Endodermal cell (in vitro differentiated cells): ENCODE data around the gene PRDM15. TPM values are rescaled to one million over a fixed set of nuclear protein-coding genes. Genes with fewer than 3 reads are reported as not detected.
A peak's percentile ranks its signal among the peaks of the same experiment; 100 is the strongest.

ENCODE experiments used
- DNase-seq: peaks from one replicate; pipeline ENCODE4 v3.0.0-alpha.2; 2017
- H3K27ac ChIP-seq: 2 replicates; pipeline ENCODE4 v1.5.1; 2013; ENCODE audit warnings: mild to moderate bottlenecking, low read depth, low read length, moderate library complexity
- H3K27me3 ChIP-seq: 2 replicates; pipeline ENCODE4 v1.6.1; 2013; ENCODE audit warnings: mild to moderate bottlenecking, low read length, moderate library complexity; ENCODE audit not compliant: insufficient read depth, control insufficient read depth, poor library complexity, severe bottlenecking
- H3K36me3 ChIP-seq: 2 replicates; pipeline ENCODE4 v1.7.0; 2013; ENCODE audit warnings: mild to moderate bottlenecking, low read length, moderate library complexity; ENCODE audit not compliant: control insufficient read depth, insufficient read depth
- H3K4me1 ChIP-seq: one replicate; pipeline ENCODE4 v1.7.0; 2013; ENCODE audit warnings: low read length; ENCODE audit not compliant: control insufficient read depth, insufficient read depth
- H3K4me3 ChIP-seq: 2 replicates; pipeline ENCODE4 v1.5.1; 2013; ENCODE audit warnings: mild to moderate bottlenecking, low read length, moderate library complexity
- H3K9ac ChIP-seq: 2 replicates; pipeline ENCODE4 v1.6.1; 2013; ENCODE audit warnings: mild to moderate bottlenecking, low read length, moderate library complexity; ENCODE audit not compliant: poor library complexity, severe bottlenecking; ENCODE audit errors: extremely low read depth
- H3K9me3 ChIP-seq: 2 replicates; pipeline ENCODE4 v1.6.1; 2013; ENCODE audit warnings: mild to moderate bottlenecking, low read length, moderate library complexity; ENCODE audit not compliant: control insufficient read depth
- H3K27ac Mint-ChIP-seq: 2 replicates; pipeline ENCODE4 v1.8.0; 2020; ENCODE audit warnings: mixed read lengths
- H3K27me3 Mint-ChIP-seq: 2 replicates; pipeline ENCODE4 v1.8.0; 2021; ENCODE audit warnings: mild to moderate bottlenecking, mixed read lengths; ENCODE audit not compliant: insufficient read depth
- H3K36me3 Mint-ChIP-seq: 2 replicates; pipeline ENCODE4 v1.8.0; 2020; ENCODE audit warnings: low read depth, mixed read lengths
- H3K4me1 Mint-ChIP-seq: 2 replicates; pipeline ENCODE4 v1.8.0; 2020; ENCODE audit warnings: mixed read lengths
- H3K4me3 Mint-ChIP-seq: 2 replicates; pipeline ENCODE4 v1.8.0; 2020; ENCODE audit warnings: mild to moderate bottlenecking, moderate library complexity, mixed read lengths
- H3K9me3 Mint-ChIP-seq: 2 replicates; pipeline ENCODE4 v1.8.0; 2020; ENCODE audit warnings: mild to moderate bottlenecking, mixed read lengths
- CTCF ChIP-seq: fragments of 200-600 bp; sonication (generic); conservative IDR thresholded peaks from 2 replicates; pipeline ENCODE4 v1.5.0; 2021; ENCODE audit warnings: antibody characterized with exemption, mild to moderate bottlenecking
- WGBS, 2 experiments: methylation state at CpG; one replicate each; pipeline versions ENCODE4 v1.1.5 to v1.1.7; 2013; ENCODE audit warnings: missing lambda C conversion rate in 2 of 2, mixed read lengths in 1 of 2; ENCODE audit not compliant: insufficient coverage in 1 of 2, insufficient read length in 1 of 2; 5-methylcytosine and 5-hydroxymethylcytosine counted together
- total RNA-seq, 2 donors: library from RNA; stranded (reverse); fragmentation: NEBNext Ultra II Directional in 1 of 2; extraction: Animal tissue kit (Norgen Biotek cat#: 25700) in 1 of 2; gene quantifications; 2 replicates in 1 of 2; 3 replicates in 1 of 2; pipeline ENCODE4 v1.2.1, GENCODE V29; 2021

The PRDM15 gene
- total RNA-seq, 2 donors from 2014 or later: 8.8 to 10.1 TPM

GRCh38 chr21:41869771-41870170 is 9.4 kb downstream of the PRDM15 start:
- no peak for TF ChIP-seq CTCF
- WGBS, 2 experiments: 95 to 99% methylated on average over 8 to 9 of the region's 9 CpGs
- Histone ChIP-seq H3K9me3 (no peaks in the 10 kb centered on the region), H3K27me3 (no peaks in the 10 kb centered on the region), H3K27ac (no peak overlapping the region), H3K36me3 (no peaks in the 10 kb centered on the region), H3K4me1 (no peaks in the 10 kb centered on the region), H3K4me3 (no peak overlapping the region), H3K9ac (no peak overlapping the region)
- Mint-ChIP-seq H3K4me1 (no peaks in the 10 kb centered on the region), H3K36me3 (no peaks in the 10 kb centered on the region), H3K9me3 (no peaks in the 10 kb centered on the region), H3K4me3 (no peak overlapping the region), H3K27me3 (no peaks in the 10 kb centered on the region), H3K27ac (no peak overlapping the region)
- no peak for DNase-seq

- Histone ChIP-seq H3K9ac (no peak overlapping the region), H3K4me1 (no peaks in the 10 kb centered on the region), H3K27me3 (no peaks in the 10 kb centered on the region), H3K9me3 (no peaks in the 10 kb centered on the region), H3K4me3 (no peak overlapping the region), H3K36me3 (no peaks in the 10 kb centered on the region), H3K27ac (no peak overlapping the region)
- no peak for TF ChIP-seq CTCF
- no peak for DNase-seq
- Mint-ChIP-seq H3K27me3 (no peaks in the 10 kb centered on the region), H3K4me3 (no peak overlapping the region), H3K36me3 (peaks cover 4% of the 10 kb centered on the region), H3K9me3 (no peaks in the 10 kb centered on the region), H3K27ac (no peak overlapping the region), H3K4me1 (no peaks in the 10 kb centered on the region)
- WGBS, 2 experiments: 93 to 97% methylated on average over 9 to 10 of the region's 10 CpGs
Measured at GRCh38 chr21:41868062-41868710, 11.0 kb downstream of the PRDM15 start.

- no peaks in the 10 kb centered on the region for H3K27me3 ChIP-seq
- H3K9ac ChIP-seq: no peak overlapping the region
- H3K36me3 Mint-ChIP-seq: peaks cover 5% of the 10 kb centered on the region
- WGBS, 2 experiments: 94 to 95% methylated on average over 8 of the region's 8 CpGs
- H3K27ac ChIP-seq: no peak overlapping the region
- H3K4me1 Mint-ChIP-seq: no peaks in the 10 kb centered on the region
- H3K4me3 ChIP-seq: no peak overlapping the region
- no peaks in the 10 kb centered on the region for H3K36me3 ChIP-seq
- peak; percentile 26 for DNase-seq
- no peak for TF ChIP-seq CTCF
- no peaks in the 10 kb centered on the region for H3K4me1 ChIP-seq
- H3K4me3 Mint-ChIP-seq: no peak overlapping the region
- no peaks in the 10 kb centered on the region for H3K27me3 Mint-ChIP-seq
- no peaks in the 10 kb centered on the region for H3K9me3 ChIP-seq
- no peak overlapping the region for H3K27ac Mint-ChIP-seq
- no peaks in the 10 kb centered on the region for H3K9me3 Mint-ChIP-seq
Measured at GRCh38 chr21:41867313-41867712, 11.8 kb downstream of the PRDM15 start.
